ENCODE data around the gene STARD3NL.

GRCh38 chr7:38223306-38223705, 45.3 kb downstream of the STARD3NL start:
- TF ChIP-seq POLR2AphosphoS5 (IDR thresholded peaks at IDR 0.05; ENCODE audit: low read depth, low read length) (no peak), POLR2A (IDR thresholded peaks at IDR 0.05; ENCODE audit: low read depth, low read length) (no peak), TAF1 (IDR thresholded peaks at IDR 0.05; ENCODE audit: borderline replicate concordance, low read depth, low read length) (no peak)

Measured in GM12892 (cell line).